Muscle layer of duodenum (tissue), 2 donors: ENCODE data around the gene WHAMM.

ENCODE experiments used
- H3K27ac ChIP-seq: one replicate; pipeline ENCODE4 v1.7.0; 2013; ENCODE audit warnings: mild to moderate bottlenecking, low read length
- H3K27me3 ChIP-seq: one replicate; pipeline ENCODE4 v1.7.0; 2013; ENCODE audit warnings: low read depth, mild to moderate bottlenecking, control low read depth, low read length
- H3K36me3 ChIP-seq, 2 donors: one replicate each; pipeline ENCODE4 v1.7.0; 2013; ENCODE audit warnings: low read length in 2 of 2, control low read depth in 1 of 2, mild to moderate bottlenecking in 1 of 2; ENCODE audit not compliant: insufficient read depth in 2 of 2, control insufficient read depth in 1 of 2
- H3K4me1 ChIP-seq, 2 donors: one replicate each; pipeline ENCODE4 v1.7.0; 2013; ENCODE audit warnings: low read length in 2 of 2, mild to moderate bottlenecking in 2 of 2, control low read depth in 1 of 2, moderate library complexity in 1 of 2; ENCODE audit not compliant: insufficient read depth in 2 of 2, control insufficient read depth in 1 of 2
- H3K4me3 ChIP-seq, 2 donors: one replicate each; pipeline ENCODE4 v1.7.0; 2013; ENCODE audit warnings: low read length in 2 of 2, low read depth in 1 of 2, mild to moderate bottlenecking in 1 of 2
- H3K9me3 ChIP-seq, 2 donors: one replicate each; pipeline ENCODE4 v1.7.0; 2013; ENCODE audit warnings: low read length in 2 of 2, control low read depth in 1 of 2, mild to moderate bottlenecking in 1 of 2; ENCODE audit not compliant: control insufficient read depth in 1 of 2
- donor health status: healthy.

The WHAMM gene

DNA sequence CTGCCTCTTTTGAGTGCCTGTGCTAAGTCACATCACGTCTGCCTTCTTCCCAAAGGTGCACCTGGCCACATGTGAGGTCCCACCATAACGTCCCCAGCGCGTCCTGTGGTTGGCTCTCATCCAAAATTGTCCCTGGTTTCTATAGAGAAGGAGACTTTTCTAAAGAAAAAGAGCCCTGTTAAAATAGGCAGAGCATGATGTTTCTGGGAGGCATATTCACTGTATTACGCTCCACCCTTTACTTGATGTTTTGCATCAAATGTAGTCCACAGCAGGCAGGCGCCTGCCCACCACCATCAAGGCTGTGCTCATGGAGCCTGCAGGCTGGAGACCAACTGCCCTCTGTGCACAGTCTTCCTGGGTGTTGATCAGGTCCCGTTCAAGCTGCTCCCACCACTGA, 36.3 kb downstream of the WHAMM start:
- Histone ChIP-seq H3K27ac (no peak overlapping the region), H3K27me3 (no peaks in the 10 kb centered on the region), H3K36me3 (peaks cover 0 to 5% of the 10 kb centered on the region in 2 donors), H3K4me1 (peaks cover 4 to 10% of the 10 kb centered on the region in 2 donors), H3K4me3 (no peak overlapping the region), H3K9me3 (no peaks in the 10 kb centered on the region)

DNA sequence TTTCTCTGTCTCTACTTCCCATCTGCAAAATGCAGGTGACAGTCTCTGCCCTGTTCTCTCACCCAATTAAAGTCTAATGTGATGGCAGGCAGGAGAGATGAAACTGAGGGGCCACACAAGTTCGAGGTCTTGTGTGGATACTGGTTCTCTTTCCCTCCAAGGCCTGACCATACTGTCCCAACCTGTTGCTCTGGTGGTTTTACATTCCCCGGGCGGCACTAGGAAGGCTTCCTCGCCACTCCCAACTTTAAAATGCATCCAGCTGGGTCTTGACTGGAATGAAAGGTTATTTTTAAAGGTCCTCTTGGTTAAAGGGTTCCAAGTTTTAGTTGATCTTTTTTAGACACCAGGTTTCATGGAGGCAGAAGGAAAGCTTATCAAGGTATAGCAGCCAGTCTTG, 37.2 kb downstream of the WHAMM start:
- peaks cover 0 to 5% of the 10 kb centered on the region in 2 donors for H3K36me3 ChIP-seq
- H3K9me3 ChIP-seq = no peaks in the 10 kb centered on the region
- H3K4me3 ChIP-seq = no peak overlapping the region
- H3K27ac ChIP-seq = no peak overlapping the region
- peaks cover 4 to 10% of the 10 kb centered on the region in 2 donors for H3K4me1 ChIP-seq
- no peaks in the 10 kb centered on the region for H3K27me3 ChIP-seq

DNA sequence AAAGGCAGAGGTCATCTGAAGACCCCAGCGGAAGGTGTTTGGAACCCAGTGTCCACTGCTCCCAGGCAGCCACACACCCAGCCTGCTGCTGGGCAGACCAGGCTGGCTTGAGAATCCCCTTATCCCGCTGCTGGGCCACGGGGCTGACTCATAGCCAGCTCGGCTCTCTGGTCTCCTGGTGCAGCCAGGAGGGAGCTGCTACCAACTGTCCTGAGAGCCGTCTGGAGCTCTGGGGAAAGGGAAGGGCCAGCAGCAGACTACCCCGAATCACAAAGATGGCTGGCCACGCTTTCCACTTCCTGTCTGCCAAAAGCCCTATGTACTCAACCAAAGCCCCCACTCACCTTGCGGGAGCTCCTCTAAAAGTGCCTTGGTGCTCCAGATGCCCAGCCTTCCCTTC, 38.3 kb downstream of the WHAMM start:
- Histone ChIP-seq H3K36me3 (peaks cover 0 to 5% of the 10 kb centered on the region in 2 donors), H3K27ac (no peak overlapping the region), H3K27me3 (no peaks in the 10 kb centered on the region), H3K9me3 (no peaks in the 10 kb centered on the region), H3K4me1 (peaks cover 4 to 10% of the 10 kb centered on the region in 2 donors), H3K4me3 (no peak overlapping the region)

DNA sequence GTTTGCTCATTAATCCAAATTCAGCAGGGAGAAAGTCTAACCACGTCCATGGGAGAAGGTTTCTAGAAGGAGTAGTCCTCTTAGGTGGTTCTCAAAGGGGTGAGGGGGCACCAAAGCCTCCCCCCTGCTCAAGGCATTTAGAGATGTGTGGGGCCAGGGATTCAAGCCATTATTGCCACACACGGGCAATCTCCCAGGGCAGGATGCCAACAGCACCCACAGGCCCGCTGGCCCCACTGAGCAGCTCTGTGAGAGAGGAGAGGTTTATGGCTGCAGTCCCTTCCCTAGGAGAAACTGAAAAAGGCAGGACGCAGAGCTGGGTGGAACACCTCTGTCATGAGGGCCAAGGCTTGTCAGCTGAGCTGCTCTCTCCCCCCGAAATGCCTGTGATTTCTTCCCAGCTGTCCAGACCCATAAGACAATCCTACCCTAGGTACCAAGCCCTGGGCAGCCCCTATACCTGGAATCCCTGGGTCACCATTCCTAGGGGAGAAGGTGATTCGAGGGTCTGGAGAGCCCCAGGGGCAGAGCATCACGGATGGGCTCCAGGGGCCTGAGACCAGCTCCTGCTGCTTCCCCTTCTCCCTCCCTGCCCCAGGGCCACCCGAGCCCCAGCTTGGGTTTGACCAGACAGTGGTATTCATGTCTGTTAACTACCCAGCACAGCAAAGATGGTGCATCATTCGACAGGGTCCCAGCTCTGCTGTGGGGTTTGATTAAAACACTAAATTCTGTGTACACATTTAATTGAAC, 39.0 kb downstream of the WHAMM start:
- Histone ChIP-seq H3K36me3 (peaks cover 0 to 5% of the 10 kb centered on the region in 2 donors), H3K27ac (no peak overlapping the region), H3K4me1 (peaks cover 4 to 10% of the 10 kb centered on the region in 2 donors), H3K4me3 (no peak overlapping the region), H3K27me3 (no peaks in the 10 kb centered on the region), H3K9me3 (no peaks in the 10 kb centered on the region)

DNA sequence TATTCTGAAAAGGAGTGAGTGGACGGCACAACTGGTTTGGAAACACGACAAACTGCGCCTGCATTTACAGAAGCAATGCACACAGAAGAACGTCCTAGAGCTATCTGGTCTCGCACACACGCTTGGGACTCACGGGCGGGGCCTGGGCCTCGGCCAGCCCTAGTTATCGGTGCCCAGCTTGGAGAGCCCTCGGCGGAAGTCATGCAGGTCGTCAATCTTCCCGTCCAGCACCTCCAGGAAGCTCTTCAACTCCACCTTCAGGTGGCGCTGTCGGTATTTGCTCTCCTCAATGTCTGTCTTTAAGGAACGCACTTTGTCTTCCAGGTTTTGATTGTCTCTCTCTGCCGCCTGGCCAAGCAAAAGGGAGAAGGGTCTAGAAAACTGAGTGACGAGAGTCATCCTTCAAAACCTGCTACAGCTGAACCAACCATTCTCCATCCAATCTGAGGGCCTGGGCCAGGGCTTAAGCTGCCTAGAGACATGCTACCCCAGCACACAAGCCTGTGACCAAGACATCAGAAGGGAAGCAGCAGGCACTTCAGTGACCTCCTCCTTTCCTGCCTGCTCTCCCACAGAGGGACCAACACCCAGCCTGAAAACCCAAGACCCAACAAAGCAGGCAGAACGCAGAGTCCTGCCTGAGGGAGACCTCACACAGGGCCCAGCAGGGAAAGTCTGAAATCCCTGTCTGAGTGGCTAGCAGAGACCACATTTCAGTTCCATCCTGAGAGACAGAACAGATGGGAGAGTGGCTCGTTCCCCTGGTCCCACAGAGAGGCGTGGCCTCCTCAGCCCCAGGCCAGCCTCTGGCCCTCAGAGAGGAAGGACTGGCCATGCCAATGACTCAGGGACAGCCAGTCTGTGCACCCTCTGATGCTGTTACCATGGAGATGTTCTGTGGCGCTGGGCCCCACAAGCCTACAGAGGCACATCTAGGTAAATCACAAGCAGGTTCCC, 40.4 kb downstream of the WHAMM start:
- no peaks in the 10 kb centered on the region for H3K27me3 ChIP-seq
- H3K27ac ChIP-seq = peak overlapping the region; percentile 45
- no peaks in the 10 kb centered on the region for H3K9me3 ChIP-seq
- H3K4me3 ChIP-seq = peak overlapping the region; percentile 8 to 24
- peaks cover 4 to 10% of the 10 kb centered on the region in 2 donors for H3K4me1 ChIP-seq
- no peaks in the 10 kb centered on the region for H3K36me3 ChIP-seq

DNA sequence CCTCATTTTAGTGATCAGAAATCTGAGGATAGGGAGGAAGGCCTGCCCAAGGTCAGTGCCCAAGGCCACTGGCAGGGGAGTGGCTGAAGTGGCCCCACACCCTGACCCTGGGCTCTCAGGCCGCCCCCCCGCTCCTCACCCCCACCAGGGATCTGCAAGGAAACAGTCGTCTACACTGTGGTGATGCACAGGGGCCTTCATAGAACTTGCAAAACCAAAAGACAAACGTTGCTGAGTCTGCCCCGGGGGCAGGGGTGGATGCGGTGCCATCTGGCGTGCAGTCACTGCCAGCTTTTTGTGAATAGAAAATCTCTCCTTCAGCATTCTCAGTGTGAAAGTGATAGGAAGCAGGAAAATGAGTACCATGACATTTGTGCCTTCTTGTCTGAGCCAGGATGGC, 41.3 kb downstream of the WHAMM start:
- Histone ChIP-seq H3K27ac (no peak overlapping the region), H3K9me3 (no peaks in the 10 kb centered on the region), H3K4me1 (peaks cover 4 to 10% of the 10 kb centered on the region in 2 donors), H3K27me3 (no peaks in the 10 kb centered on the region), H3K4me3 (no peak overlapping the region), H3K36me3 (no peaks in the 10 kb centered on the region)

DNA sequence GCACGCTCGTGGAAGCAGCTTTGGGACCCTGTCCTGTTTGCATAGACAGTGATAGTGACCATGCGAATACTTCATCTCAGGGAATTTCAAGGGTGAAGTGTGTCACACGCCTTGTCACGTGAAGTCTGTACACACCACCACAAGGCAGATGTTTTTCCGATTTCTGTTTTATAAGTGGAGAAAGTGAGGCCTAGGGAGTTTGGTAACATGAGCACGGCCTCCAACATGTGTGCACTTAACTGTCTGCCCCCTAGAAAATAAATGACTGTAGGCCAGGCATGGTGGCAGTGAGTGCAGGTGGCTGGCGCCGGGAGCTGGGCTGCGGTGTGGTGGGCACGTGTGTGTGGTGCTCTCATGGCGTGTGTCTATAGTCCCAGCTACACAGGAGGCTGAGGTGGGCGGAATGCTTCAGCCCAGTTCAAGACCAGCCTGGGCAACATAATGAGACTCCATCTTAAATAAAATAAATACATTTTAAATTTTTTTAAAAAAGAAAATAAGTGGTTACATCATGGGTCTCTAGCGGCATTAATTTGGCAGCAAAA, 42.0 kb downstream of the WHAMM start:
- Histone ChIP-seq H3K27ac (no peak overlapping the region), H3K9me3 (no peaks in the 10 kb centered on the region), H3K4me1 (peaks cover 4 to 10% of the 10 kb centered on the region in 2 donors), H3K27me3 (no peaks in the 10 kb centered on the region), H3K36me3 (no peaks in the 10 kb centered on the region), H3K4me3 (no peak overlapping the region)

DNA sequence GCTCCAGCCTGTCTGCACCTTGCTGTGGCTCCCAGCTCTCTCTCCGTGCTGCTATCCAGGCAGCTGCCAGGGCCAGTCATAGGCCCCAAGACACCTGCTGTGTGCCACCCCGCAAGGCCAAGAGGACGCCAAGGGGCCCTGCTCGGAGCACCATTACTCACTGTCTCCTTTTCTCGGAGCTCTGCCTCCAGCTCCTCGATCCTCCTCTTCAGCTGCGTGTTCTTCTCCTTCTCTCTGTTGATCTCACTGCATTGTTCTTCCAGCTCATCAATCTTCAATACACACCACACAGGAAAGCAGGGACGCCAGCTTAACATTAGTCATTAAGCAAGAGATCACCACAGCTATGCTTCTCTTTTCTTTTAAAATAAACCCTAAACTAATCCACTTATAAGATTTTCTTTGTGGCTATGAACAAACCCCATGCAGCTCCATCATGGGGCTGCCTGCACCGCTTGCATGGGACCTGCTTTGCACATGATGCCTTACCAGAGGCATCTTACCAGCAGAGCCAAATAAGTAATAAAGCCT, 42.6 kb downstream of the WHAMM start:
- Histone ChIP-seq H3K4me1 (peaks cover 4 to 10% of the 10 kb centered on the region in 2 donors), H3K36me3 (no peaks in the 10 kb centered on the region), H3K27me3 (no peaks in the 10 kb centered on the region), H3K4me3 (no peak overlapping the region), H3K27ac (no peak overlapping the region), H3K9me3 (no peaks in the 10 kb centered on the region)

DNA sequence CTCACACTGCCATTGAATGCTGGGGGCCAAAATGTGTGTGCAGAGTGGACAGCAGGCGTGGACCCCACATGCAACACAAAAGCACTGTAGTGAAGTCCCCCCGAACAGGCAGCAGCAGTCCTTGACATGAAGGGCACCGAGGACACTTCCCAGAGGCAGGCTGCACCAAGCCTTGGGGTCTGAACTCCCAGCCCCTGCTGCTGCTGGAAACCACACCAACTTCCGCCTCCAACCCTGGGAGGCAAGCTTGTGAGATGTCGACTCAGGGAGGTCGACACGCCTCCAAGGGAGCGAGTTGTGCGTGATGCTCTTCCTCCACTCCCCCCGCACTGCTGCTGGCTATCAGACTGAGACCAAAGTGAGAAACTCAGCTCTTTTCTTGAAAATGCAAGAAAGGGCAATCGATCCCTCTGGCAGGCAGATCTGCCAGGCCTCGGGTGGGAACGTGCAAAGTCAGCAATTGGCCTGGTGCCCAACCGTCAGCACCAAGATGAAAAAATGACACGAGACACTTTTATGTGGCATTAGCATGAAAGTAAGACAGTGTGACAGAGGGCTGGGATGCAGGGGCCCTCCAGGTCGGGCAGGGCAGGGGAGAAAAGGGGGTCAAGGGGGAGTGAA, 43.6 kb downstream of the WHAMM start:
- Histone ChIP-seq H3K27me3 (no peaks in the 10 kb centered on the region), H3K4me1 (peaks cover 4 to 10% of the 10 kb centered on the region in 2 donors), H3K4me3 (no peak overlapping the region), H3K27ac (no peak overlapping the region), H3K36me3 (no peaks in the 10 kb centered on the region), H3K9me3 (no peaks in the 10 kb centered on the region)

DNA sequence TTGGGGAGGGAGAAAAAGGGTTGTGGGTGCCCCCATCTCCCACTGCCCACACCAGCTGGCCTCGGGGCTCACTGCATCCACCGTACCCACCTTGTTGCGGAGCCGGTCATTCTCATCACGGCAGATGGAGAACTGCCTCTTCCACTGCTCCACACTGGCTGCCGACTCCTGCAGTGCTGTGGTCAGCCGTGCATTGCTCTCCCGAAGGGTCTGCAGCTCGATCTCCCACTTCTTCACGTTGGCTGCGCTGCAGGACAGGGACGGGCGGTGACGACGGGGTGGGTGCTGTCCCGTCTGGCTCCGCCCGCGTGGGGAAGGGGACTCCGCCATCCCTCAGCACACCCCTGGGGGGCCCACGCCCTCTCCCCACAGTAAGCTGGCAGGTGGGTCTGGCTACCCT, 45.1 kb downstream of the WHAMM start:
- no peaks in the 10 kb centered on the region for H3K9me3 ChIP-seq
- no peaks in the 10 kb centered on the region for H3K27me3 ChIP-seq
- no peaks in the 10 kb centered on the region for H3K36me3 ChIP-seq
- no peak overlapping the region for H3K27ac ChIP-seq
- no peak overlapping the region for H3K4me3 ChIP-seq
- H3K4me1 ChIP-seq = peaks cover 4 to 10% of the 10 kb centered on the region in 2 donors
